T-helper 1 cell (primary cell): ENCODE measurements around the gene FBLN1.
"Not testable (repeated sequence)": the region's sequence is repeated elsewhere in the genome, so short reads cannot be mapped to it uniquely, and the experiment has no call there.

Source experiments
- DNase-seq, 5 donors: peaks; one replicate each; pipeline ENCODE4 v3.0.0-alpha.2; 2012 to 2020

Gene FBLN1

GRCh38 chr22:45616432-45616831 is 113.7 kb downstream of the FBLN1 start:
- no peak for DNase-seq

- DNase-seq = no peak
Measured at GRCh38 chr22:45617948-45618347, 115.3 kb downstream of the FBLN1 start.

DNA sequence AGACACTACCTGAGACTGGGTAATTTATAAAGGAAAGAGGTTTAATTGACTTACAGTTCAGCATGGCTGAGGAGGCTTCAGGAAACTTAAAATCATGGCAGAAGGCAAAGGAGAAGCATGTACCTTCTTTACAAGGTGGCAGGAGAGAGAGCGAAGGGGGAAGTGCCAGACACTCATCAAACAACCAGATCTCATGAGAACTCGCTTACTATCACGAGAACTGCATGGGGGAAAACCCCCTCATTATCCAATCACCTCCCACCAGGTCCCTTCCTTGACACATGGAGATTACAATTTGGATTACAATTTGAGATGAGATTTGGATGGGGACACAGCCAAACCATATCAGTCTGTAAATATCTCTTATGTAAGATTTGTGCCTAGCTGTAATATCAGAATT is 118.0 kb downstream of the FBLN1 start:
- DNase-seq = no peak

GRCh38 chr22:45621836-45622600 is 119.3 kb downstream of the FBLN1 start:
- no peak for DNase-seq

DNA sequence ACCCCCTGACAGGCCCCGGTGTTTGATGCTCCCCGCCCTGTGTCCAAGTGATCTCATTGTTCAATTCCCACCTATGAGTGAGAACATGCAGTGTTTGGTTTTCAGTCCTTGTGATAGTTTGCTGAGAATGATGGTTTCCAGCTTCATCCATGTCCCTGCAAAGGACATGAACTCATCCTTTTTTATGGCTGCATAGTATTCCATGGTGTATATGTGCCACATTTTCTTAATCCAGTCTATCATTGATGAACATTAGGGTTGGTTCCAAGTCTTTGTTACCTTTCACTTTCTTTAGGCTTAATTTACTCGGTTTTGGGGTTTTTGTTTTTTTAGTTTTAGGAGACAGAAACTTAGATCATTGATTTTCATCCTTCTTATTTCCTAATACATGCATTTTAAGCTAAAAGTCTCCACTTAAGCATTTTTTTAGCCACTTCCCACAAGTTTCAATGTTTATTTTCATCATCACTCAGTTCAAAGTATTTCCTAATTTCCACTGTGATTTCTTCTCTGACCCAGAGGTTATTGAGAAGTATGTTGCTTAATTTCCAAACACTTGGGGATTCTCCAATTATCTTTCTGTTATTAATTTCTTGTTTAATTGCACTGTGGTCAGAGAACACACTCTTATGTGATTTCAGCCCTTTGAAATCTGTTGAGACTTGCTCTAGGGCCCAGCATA is 120.9 kb downstream of the FBLN1 start:
- DNase-seq = not testable (repeated sequence)

DNA sequence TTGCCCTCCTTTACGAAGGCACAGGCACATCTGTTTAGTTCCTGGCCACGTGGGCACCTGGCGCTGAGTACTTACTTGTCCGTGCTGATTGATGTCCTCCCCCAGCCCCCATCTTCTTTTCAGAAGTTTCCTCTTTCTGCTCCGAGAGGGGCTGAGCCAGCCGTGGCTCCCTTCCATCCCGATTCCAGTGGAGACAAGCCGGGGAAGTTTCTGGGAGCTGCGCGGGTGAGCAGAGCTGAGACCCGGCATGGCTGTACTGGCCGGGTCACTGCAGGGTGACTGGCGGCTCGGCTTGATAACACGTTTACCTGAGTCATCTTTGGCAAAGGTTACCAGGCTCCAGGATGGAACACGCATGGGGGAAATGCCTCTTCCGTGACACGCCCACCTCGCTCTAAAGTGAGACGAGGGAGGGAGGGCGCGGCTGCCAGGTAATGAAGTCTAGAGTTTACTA is 123.5 kb downstream of the FBLN1 start:
- no peak for DNase-seq

DNA sequence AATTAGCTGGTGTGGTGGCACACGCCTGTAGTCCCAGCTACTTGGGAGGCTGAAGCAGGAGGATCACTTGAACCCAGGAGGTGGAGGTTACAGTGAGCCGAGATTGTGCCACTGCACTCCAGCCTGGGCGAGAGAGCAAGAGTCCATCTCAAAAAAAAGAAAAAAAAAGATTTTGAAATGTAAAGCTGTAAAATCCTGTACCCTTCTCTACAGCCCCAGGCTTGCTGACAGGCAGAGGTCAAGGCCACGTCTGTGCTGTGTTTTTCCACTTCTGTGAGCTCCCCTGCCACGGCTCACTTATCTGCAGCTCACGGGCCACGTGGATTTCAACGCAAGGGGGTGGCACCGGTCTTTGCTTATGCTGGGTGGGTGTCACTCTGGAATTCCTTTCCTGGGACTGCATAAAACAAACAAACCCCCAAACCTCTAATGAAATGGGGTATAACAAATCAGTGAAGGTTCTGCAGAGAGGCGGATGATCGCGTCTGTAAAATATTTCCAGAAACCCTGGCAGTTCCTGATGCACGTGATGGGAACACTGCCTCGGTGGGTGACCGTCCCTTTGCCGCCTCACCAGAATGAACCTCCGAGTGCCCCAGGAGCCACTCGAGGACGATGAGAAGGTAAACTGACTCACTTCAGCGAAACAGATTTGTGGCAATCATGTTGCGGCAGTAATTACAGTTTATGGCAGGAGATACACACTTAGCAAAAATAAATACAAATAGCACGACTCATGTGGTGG is 125.0 kb downstream of the FBLN1 start:
- no peak for DNase-seq

DNA sequence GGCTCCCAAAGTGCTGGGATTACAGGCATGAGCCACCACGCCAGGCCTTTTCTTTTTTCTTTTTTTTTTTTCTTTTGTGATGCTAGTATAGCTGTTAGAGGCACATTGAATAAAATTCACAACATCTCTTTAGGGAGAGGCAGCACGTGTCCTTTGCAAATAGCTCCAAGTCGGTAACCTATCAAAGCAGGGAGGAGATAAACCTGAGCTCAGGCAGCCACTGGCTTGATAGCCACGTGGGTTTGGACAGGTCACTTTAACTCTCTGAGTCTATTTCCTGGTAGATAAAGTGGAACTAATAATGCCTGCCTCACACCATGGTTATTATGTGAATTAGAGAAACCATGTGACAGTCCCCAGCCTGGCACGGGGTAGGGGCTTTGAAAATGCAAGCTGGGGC is 125.8 kb downstream of the FBLN1 start:
- no peak for DNase-seq

- DNase-seq = no peak
Measured at GRCh38 chr22:45629469-45630089, 126.9 kb downstream of the FBLN1 start.

GRCh38 chr22:45630436-45630835 is 127.8 kb downstream of the FBLN1 start:
- DNase-seq = no peak

DNA sequence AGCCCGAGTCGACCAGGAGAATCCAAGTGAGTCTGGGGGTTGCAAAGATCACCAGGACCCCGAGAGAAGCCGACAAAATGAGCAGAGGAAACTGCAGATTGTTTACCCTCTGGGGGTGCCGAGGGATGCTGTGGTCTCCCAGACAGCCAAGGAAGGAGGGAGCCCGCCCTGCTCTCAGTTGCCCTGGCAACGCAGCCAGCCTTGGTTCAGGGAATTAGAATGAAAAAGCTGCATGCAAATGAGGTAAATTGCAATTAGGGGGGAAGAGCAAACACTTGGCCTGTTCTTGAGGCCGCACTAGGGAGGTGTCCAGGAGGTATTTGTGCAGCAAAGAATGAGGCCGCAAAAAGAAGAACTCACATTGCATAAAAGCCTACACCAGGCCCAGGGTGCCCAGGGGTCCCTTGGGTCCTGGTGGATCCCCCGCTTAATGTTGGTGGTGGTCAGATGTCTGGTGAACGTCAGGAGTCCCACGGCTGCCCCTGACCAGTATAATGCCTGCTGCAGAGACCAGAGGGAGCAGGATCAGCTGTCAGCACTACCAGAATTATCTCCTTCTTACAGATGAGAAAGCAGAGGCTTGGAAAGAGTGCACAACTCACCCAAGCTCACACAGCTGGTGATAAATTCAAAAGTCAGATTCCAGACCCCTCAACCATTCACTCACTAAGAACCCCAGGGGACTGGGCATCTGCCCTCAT is 128.6 kb downstream of the FBLN1 start:
- no peak for DNase-seq

DNA sequence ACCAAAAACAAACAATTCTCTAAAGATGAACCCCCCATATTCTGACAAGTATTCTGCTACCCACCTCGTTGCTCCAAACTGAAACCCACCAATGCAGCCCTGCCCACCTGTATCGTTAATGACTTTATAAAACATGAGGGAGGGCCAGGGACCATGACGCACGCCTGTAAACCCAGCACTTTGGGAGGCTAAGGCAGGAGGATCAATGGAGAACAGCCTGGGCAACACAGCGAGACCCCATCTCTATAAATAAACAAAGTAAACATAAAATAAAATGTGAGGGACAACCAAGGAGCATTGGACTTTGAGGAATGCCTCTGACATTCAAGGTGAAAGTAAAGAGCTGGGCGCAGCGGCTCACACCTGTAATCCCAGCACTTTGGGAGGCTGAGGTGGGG is 129.2 kb downstream of the FBLN1 start:
- DNase-seq = no peak

DNA sequence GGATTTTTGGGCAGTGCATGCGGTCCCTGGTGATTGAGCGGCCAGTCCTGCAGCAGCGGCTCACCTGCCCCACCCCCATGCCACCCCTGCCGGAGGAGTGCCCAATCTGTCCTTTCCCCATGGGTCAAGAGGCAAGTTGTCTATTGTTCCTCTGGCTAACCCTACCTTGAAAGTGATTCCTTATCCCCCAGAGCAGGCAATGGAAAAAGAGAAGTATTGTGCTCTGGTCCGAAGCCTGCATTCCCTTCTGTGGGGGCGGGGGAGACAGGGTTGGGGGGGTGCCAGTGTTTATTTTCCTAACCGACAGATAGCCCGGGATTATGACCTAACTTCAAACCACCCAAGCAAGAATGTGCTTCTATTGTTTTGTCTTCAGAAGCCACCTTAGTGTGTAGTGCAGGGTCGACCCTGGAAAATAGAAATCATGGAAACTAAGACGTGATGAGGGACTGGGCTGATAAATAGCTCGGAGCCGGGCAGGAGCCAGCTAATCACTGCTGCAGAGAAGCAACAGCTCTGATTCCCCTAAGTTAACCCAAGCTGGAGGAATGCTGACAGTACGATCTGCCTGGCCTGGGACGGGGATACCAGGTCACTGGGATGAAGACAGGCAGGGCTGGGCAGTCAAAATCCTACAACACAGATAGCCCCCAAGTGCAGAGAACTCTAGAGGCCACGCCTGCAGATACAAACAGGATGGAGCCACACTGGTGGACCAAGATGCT is 130.3 kb downstream of the FBLN1 start:
- no peak for DNase-seq

- no peak for DNase-seq
Measured at GRCh38 chr22:45636683-45637082, 134.0 kb downstream of the FBLN1 start.

GRCh38 chr22:45638197-45638596 is 135.5 kb downstream of the FBLN1 start:
- no peak for DNase-seq

GRCh38 chr22:45638834-45639746 is 136.4 kb downstream of the FBLN1 start:
- peak in 1 of 5 donors; percentile 16 for DNase-seq

GRCh38 chr22:45639747-45640102 is 137.0 kb downstream of the FBLN1 start:
- no peak for DNase-seq

DNA sequence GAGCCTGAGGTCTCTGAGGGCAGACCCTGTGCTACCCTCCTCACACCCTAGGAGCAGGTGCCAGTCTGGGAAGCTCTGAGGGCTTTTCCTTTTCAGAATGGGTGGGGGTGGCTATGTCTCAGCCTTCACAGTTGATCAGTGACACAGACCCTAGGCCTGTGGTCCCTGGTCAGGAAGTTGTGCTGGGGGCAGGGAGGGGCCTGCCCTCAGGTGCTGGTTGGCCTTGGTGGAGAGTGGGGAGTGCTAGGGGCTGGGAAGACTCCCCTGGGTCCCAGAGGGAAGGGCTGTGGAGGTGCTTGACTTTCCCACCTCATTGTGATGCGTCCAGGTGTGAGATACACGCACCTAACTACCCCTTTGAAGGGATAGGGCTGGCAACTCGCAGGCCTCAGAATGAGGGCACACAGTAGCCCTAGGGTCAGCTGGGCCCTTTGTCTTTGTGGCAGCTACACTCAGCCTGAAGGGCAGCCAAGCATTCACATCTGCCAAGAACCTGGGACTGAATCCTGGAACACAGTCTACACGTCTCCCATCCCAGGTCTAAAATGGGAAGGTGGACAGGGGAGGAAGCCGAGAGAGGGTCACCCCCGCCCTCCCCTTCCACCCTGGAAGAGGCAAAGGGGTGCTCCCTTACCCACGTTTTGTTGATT is 137.7 kb downstream of the FBLN1 start:
- DNase-seq = no peak

- DNase-seq = no peak
Measured at GRCh38 chr22:45640941-45641621, 138.4 kb downstream of the FBLN1 start.

- peak in 1 of 5 donors; percentile 19 for DNase-seq
Measured at GRCh38 chr22:45642986-45643385, 140.3 kb downstream of the FBLN1 start.
